GM19395 (cell line): ENCODE results near the gene SLC22A4.

Experiments
- ATAC-seq: cut with Tn5 transposase; IDR thresholded peaks from one replicate; pipeline ENCODE4 v1.9.1; 2021; ENCODE audit warnings: mild to moderate bottlenecking, moderate library complexity; ENCODE audit not compliant: unreplicated experiment

The SLC22A4 gene

DNA sequence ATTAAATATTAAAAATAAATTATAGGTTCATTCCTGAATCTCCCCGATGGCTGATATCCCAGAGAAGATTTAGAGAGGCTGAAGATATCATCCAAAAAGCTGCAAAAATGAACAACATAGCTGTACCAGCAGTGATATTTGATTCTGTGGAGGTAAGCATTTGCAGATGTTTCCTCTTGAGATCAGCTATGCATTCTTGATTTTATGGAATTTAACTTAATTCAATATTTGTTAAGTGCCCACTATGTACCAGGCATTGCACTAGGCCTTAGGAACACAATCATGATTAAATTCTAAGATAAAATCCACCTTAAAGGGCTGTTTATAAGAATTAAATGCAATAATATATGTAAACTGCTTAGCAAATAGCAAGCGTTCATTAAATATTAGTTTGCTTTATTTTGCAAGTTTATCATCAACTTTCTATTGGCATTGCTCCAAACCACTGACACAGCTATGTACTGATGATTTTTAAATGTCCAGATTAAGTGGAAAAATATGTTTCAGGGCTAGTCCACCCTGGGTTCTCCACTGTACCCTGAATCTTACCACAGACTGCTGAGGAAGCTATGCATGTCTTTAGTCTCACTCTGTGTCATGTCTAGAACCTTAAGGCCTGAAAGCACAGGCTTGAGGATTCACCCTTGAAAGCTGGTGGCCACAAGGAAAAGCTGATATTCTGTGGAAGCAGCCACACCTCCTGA, 33.2 kb downstream of the SLC22A4 start:
- ATAC-seq = no peak

GRCh38 chr5:132334812-132335211, 40.6 kb downstream of the SLC22A4 start:
- ATAC-seq = no peak

- no peak for ATAC-seq
Measured at GRCh38 chr5:132335402-132335801, 41.2 kb downstream of the SLC22A4 start.

- ATAC-seq = no peak
Measured at GRCh38 chr5:132339502-132339901, 45.3 kb downstream of the SLC22A4 start.

GRCh38 chr5:132342291-132343180, 48.3 kb downstream of the SLC22A4 start:
- ATAC-seq = no peak

- ATAC-seq = no peak
Measured at GRCh38 chr5:132344775-132345514, 50.8 kb downstream of the SLC22A4 start.

DNA sequence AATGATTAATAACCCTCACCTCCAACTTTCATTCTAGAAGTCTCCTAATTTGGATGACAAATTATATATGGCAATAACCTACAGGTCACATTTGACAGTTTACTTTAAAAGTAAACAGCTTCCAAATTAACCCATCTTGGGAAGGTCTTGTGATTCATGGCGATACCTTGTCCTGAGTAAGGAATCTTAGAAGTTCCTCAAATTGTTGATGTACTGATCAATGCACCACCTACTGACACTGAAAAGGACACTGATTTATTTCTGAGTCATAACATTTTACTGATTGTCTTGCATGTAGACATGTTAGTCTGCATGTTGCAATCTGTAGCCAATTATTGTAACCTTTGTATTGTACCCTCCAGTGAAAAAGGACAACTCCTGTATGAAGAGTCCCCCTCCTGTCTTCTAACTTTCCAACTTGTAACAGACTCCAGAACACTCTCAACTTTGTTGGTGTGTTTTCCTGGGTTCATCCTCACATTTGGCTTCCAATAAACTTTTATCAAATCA, 59.3 kb downstream of the SLC22A4 start:
- no peak for ATAC-seq

- ATAC-seq = no peak
Measured at GRCh38 chr5:132354381-132355139, 60.4 kb downstream of the SLC22A4 start.

DNA sequence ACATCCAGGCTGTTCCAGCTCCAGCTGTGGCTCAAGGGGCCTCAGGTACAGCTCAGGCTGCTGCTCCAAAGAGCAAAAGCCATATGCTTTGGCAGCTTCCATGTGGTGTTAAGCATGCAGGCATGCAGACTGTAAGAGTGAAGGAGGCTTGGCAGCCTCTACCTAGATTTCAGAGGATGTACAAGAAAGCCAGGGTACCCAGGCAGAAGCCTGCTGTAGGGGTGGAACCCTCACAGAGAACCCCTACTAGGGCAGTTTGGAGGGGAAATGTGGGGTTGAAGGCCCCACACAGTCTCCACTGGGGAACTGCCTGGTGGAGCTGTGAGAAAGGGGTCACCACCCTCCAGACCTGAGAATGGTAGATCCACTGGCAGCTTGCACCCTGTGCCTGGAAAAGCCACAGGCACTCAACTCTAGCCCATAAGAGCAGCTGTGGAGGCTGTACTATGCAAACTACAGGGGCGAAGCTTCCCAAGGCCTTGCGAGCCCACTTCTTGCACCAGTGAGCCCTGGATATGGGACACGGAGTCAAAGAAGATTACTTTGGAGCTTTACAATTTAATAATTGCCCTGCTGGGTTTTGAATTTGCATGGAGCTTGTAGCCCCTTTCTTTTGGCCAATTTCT, 61.1 kb downstream of the SLC22A4 start:
- no peak for ATAC-seq

- no peak for ATAC-seq
Measured at GRCh38 chr5:132358775-132359174, 64.6 kb downstream of the SLC22A4 start.

DNA sequence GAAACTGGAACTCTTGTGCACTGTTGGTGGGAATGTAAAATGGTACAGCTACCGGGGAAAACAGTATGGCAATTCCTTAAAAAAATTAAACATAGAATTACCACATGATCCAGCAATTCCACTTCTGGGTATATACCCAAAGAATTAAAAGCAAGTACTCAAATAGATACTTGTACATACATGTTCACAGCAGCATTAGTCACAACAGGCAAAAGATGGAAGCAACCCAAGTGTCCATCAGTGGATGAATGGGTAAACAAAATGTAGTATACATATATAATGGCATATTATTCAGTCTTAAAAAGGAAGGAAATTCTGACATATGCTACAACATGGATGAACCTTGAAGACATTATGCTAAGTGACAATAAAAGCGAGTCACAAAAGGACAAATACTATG, 67.9 kb downstream of the SLC22A4 start:
- no peak for ATAC-seq

DNA sequence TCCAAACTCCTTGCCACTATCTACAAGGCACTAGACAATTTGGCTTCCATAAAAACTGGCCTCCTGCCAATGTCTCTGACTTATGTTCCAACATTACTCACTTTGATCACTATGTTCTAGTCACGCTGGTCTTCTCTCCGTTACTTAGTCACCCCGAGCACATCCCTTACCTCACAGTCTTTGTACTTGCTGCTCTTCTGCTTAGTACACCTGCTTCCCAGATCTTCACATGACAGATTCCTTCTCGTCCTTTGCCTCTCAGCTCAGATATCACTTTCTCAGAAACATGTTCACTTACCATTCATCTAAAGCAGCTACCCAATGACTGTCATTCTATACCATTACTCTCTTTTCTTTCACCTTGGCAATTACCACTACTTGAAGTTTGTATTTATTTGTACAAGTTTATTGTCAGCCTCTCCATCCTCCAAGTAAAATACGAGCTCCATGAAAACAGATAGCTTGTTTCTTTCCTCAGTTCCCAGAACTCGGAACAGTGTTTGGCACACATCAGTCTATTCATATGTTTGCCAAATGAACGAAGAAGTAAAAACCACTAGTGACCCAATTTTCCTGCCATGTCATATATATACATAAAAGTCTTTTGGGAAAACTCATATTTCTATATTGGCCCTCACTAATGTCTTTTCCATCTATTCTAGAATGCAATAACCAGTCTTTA, 69.4 kb downstream of the SLC22A4 start:
- no peak for ATAC-seq

DNA sequence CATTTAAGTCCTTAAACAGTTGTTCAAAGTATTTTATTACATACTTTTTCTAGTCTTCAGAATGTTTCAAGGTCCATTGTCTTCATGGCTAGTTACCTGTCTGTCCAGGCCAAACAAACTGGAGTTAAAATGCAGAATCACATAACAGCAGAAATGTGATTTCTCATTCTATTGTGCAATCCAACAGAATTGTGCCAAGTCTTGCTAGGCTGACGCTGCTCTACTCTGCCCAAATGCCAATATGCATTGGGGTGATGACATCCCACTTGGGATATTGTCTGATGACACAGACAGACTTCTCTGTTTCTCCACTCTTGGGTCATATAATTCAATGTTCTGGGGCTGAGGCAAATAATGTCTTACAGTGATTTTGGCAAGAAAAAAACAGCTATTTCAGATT, 70.1 kb downstream of the SLC22A4 start:
- no peak for ATAC-seq

DNA sequence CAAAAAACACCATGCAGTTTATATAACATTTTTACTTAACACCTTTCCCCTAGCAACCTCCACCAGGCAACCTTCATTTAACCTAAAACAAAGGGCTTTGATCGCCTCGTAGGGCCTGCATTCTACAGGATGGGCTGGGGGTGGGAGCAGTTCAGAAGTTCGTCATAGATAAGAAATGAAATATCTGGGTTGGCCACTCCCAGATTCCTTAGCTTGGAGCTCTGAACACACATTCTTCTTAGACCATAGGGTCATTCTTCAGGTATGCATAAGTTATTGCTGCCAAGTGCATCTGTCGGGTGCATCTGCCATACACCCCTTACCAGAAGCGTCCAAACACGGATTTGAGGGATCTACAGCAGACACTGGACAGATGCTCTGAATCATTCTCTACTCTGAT, 71.0 kb downstream of the SLC22A4 start:
- no peak for ATAC-seq

DNA sequence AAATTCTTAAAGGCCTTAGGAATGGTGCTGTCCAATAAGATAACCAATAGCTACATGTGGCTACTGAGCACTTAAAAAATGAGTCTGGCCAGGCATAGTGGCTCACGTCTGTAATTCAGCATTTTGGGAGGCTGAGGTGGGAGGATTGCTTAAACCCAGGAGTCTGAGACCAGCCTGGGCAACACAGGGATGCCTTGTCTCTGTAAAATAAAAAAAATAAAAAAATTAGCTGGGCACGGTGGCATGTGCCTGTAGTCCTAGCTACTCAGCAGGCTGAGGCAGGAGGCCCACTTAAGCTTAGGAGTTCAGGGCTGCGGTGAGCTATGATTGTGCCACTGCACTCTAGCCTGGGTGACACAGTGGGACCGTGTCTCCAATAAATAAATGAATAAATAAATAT, 74.0 kb downstream of the SLC22A4 start:
- ATAC-seq = no peak

GRCh38 chr5:132369007-132369473, 74.8 kb downstream of the SLC22A4 start:
- peak; percentile 55 for ATAC-seq

- ATAC-seq = peak; percentile 90
Measured at GRCh38 chr5:132369474-132370180, 75.4 kb downstream of the SLC22A4 start, which contains the start of gene SLC22A5. Gene SLC22A5, plus strand, starts transcription at chr5:132369710. Its CDS starts 263 bp downstream, at chr5:132369973.

DNA sequence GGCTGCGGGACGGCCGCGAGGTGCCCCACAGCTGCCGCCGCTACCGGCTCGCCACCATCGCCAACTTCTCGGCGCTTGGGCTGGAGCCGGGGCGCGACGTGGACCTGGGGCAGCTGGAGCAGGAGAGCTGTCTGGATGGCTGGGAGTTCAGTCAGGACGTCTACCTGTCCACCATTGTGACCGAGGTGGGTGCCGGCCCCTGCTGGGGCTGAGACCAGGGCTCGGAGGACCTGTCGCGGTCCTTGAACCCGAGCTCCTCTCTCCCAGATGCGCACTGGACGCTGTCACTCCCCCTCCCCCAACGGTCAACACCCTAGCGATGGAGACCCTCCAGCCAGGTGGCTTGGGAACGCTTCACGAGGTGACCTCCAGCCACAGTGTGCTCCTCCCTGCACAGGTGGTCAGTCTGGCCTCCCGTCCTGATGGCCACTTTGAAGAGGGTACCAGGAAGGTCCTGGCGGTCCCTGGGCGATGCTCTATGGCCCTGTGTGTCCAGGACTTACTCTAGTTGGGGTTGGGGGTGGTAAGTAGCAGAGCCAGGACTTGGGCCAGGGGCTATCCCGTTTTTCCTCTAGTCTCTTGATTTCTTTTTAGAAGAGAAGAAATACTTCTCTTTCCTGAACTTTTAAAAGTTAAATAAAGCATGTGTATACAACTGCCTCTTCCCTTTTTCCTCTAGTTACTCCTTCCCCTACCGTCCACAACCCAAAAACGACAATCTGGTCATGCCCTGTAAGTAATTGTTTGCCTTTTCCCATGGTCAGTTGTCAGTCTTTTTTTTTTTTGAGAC, 76.2 kb downstream of the SLC22A4 start:
- ATAC-seq = no peak
